CD14-positive monocyte (primary cell): ENCODE measurements around the gene KIF26B. TPM values are rescaled to one million over a fixed set of nuclear protein-coding genes. Genes with fewer than 3 reads are reported as not detected.

Source experiments
- DNase-seq, 3 donors: peaks; one replicate each; pipeline ENCODE4 v3.0.0-alpha.2; 2011 to 2022
- H2AFZ ChIP-seq: 2 replicates; pipeline ENCODE4 v1.6.0; 2012; ENCODE audit warnings: mild to moderate bottlenecking, low read depth, low read length, inconsistent platforms; ENCODE audit not compliant: insufficient read depth, poor library complexity, severe bottlenecking
- H3K27ac ChIP-seq, 2 donors: 1 replicate in 1 of 2; 2 replicates in 1 of 2; pipeline ENCODE4 v1.5.1; 2012 to 2013; ENCODE audit warnings: low read length in 2 of 2, control low read depth in 1 of 2, inconsistent platforms in 1 of 2, low read depth in 1 of 2, mild to moderate bottlenecking in 1 of 2
- H3K27me3 ChIP-seq, 2 donors: one replicate each; pipeline versions ENCODE4 v1.6.0 to v1.6.1; 2011 to 2013; ENCODE audit warnings: low read length in 2 of 2; ENCODE audit not compliant: control insufficient read depth in 2 of 2, insufficient read depth in 2 of 2
- H3K36me3 ChIP-seq, 2 donors: replicated peaks in 1 of 2; 1 replicate in 1 of 2; 2 replicates in 1 of 2; pipeline versions ENCODE4 v1.5.1 to v1.6.1; 2012 to 2013; ENCODE audit warnings: low read length in 2 of 2, control low read depth in 1 of 2, inconsistent platforms in 1 of 2, mild to moderate bottlenecking in 1 of 2; ENCODE audit not compliant: insufficient read depth in 2 of 2, control insufficient read depth in 1 of 2
- H3K4me1 ChIP-seq, 2 donors: 1 replicate in 1 of 2; 2 replicates in 1 of 2; pipeline versions ENCODE4 v1.5.1 to v1.6.1; 2012 to 2013; ENCODE audit warnings: low read length in 2 of 2, control low read depth in 1 of 2, inconsistent platforms in 1 of 2, mild to moderate bottlenecking in 1 of 2, moderate library complexity in 1 of 2; ENCODE audit not compliant: insufficient read depth in 2 of 2, control insufficient read depth in 1 of 2
- H3K4me2 ChIP-seq: replicated peaks from 2 replicates; pipeline ENCODE3; 2012; ENCODE audit warnings: low read length, moderate library complexity, mild to moderate bottlenecking; ENCODE audit not compliant: poor library complexity, severe bottlenecking; ENCODE audit errors: extremely low read depth
- H3K4me3 ChIP-seq, 3 experiments: fragments of 200-600 bp in 1 of 3; sonication (generic) in 1 of 3; replicated peaks in 1 of 3; 1 replicate in 2 of 3; 2 replicates in 1 of 3; pipeline ENCODE4 v1.5.1; 2011 to 2013; ENCODE audit warnings: low read length in 3 of 3, mild to moderate bottlenecking in 3 of 3, control low read depth in 2 of 3, low read depth in 2 of 3, inconsistent platforms in 1 of 3, moderate library complexity in 1 of 3
- H3K79me2 ChIP-seq: 2 replicates; pipeline ENCODE4 v1.6.0; 2012; ENCODE audit warnings: mild to moderate bottlenecking, control low read depth, inconsistent platforms, low read length, moderate library complexity; ENCODE audit not compliant: insufficient read depth
- H3K9ac ChIP-seq: 2 replicates; pipeline ENCODE4 v1.6.0; 2017; ENCODE audit warnings: low read length, mild to moderate bottlenecking; ENCODE audit not compliant: insufficient read depth, poor library complexity, severe bottlenecking
- H3K9me3 ChIP-seq, 2 donors: replicated peaks in 1 of 2; 1 replicate in 1 of 2; 2 replicates in 1 of 2; pipeline versions ENCODE4 v1.5.1 to v1.6.1; 2012 to 2013; ENCODE audit warnings: low read length in 2 of 2, control low read depth in 1 of 2; ENCODE audit not compliant: control insufficient read depth in 1 of 2, insufficient read depth in 1 of 2
- H4K20me1 ChIP-seq: 2 replicates; pipeline ENCODE4 v1.6.0; 2012; ENCODE audit warnings: mild to moderate bottlenecking, low read length, control low read depth, moderate library complexity; ENCODE audit not compliant: insufficient read depth
- H3K27ac Mint-ChIP-seq, 7 donors: one replicate each; pipeline ENCODE4 v1.8.0; 2020; ENCODE audit warnings: mild to moderate bottlenecking in 7 of 7, mixed read lengths in 7 of 7, moderate library complexity in 6 of 7, inconsistent platforms in 2 of 7
- H3K27me3 Mint-ChIP-seq, 3 donors: one replicate each; pipeline ENCODE4 v1.8.0; 2021 to 2022; ENCODE audit warnings: low read depth in 3 of 3, mild to moderate bottlenecking in 3 of 3, mixed read lengths in 3 of 3, moderate library complexity in 3 of 3, inconsistent platforms in 1 of 3
- H3K36me3 Mint-ChIP-seq, 2 donors: one replicate each; pipeline ENCODE4 v1.8.0; 2020; ENCODE audit warnings: mixed read lengths in 2 of 2, inconsistent platforms in 1 of 2, mild to moderate bottlenecking in 1 of 2
- H3K4me1 Mint-ChIP-seq: one replicate; pipeline ENCODE4 v1.8.0; 2020; ENCODE audit warnings: mild to moderate bottlenecking, mixed read lengths
- H3K4me3 Mint-ChIP-seq, 2 donors: one replicate each; pipeline ENCODE4 v1.8.0; 2020; ENCODE audit warnings: mild to moderate bottlenecking in 2 of 2, mixed read lengths in 2 of 2, moderate library complexity in 1 of 2
- H3K9me3 Mint-ChIP-seq, 7 donors: one replicate each; pipeline ENCODE4 v1.8.0; 2020 to 2022; ENCODE audit warnings: mixed read lengths in 7 of 7, mild to moderate bottlenecking in 6 of 7, moderate library complexity in 6 of 7, inconsistent platforms in 2 of 7
- WGBS: methylation state at CpG from one replicate; pipeline ENCODE4 v1.1.5; 2013; ENCODE audit warnings: missing lambda C conversion rate; ENCODE audit not compliant: insufficient coverage; 5-methylcytosine and 5-hydroxymethylcytosine counted together
- intact Hi-C, 2 donors: fragments of 100-400 bp; cut with micrococcal nuclease; formaldehyde crosslinking; loops; one replicate each; pipeline versions ENCODE4 v1.15.0 to v1.15.1; 2023
- polyA plus RNA-seq, 3 donors: library from polyadenylated mRNA; depleted of rRNA in 1 of 3; unstranded in 2 of 3; stranded (reverse) in 1 of 3; fragments of 300-500 nt in 2 of 3; fragments of >200 nt in 1 of 3; fragmentation: Illumina TruSeq in 2 of 3; gene quantifications; 1 replicate in 2 of 3; 2 replicates in 1 of 3; pipeline ENCODE4 v1.2.3, GENCODE V29; 2012 to 2021
- TF ChIP-seq, protein P1 (sequence below): fragments of 200-600 bp; IDR thresholded peaks from one replicate; pipeline ENCODE4 v1.8.0; 2022; ENCODE audit warnings: antibody characterized with exemption, mild to moderate bottlenecking

KIF26B gene
- polyA plus RNA-seq, 3 donors = 0.01 to 0.05 TPM; not detected in 1

GRCh38 chr1:245291351-245291750, 136.6 kb downstream of the KIF26B start:
- peak overlapping the region in 1 of 2 donors; percentile 50 for H3K4me3 Mint-ChIP-seq
- H3K27me3 Mint-ChIP-seq = peaks cover 42 to 88% (median 59%) of the 10 kb centered on the region in 3 donors
- H3K4me2 ChIP-seq = no peak overlapping the region
- no peaks in the 10 kb centered on the region for H4K20me1 ChIP-seq
- no peaks in the 10 kb centered on the region for H3K9me3 ChIP-seq
- peaks cover 35% of the 10 kb centered on the region for H3K4me1 Mint-ChIP-seq
- no peak for DNase-seq
- no peak overlapping the region for H3K27ac Mint-ChIP-seq
- peaks cover 27 to 54% of the 10 kb centered on the region in 2 donors for H3K27me3 ChIP-seq
- H3K9ac ChIP-seq = no peak overlapping the region
- intact Hi-C loops = loop anchor here in 1 of 2 donors (5.0 kb wide), 1 partner anchor 49 kb away; no protein-coding TSS in a partner anchor
- no peaks in the 10 kb centered on the region for H3K36me3 ChIP-seq
- no peaks in the 10 kb centered on the region for H3K79me2 ChIP-seq
- no peak overlapping the region for H3K27ac ChIP-seq
- H3K36me3 Mint-ChIP-seq = peaks cover 0 to 6% of the 10 kb centered on the region in 2 donors
- no peak overlapping the region for H2AFZ ChIP-seq
- H3K4me3 ChIP-seq = no peak overlapping the region
- peaks cover 11 to 20% of the 10 kb centered on the region in 2 donors for H3K4me1 ChIP-seq
- peaks cover 0 to 2% (median 1%) of the 10 kb centered on the region in 7 donors for H3K9me3 Mint-ChIP-seq
- TF ChIP-seq, protein P1, sequence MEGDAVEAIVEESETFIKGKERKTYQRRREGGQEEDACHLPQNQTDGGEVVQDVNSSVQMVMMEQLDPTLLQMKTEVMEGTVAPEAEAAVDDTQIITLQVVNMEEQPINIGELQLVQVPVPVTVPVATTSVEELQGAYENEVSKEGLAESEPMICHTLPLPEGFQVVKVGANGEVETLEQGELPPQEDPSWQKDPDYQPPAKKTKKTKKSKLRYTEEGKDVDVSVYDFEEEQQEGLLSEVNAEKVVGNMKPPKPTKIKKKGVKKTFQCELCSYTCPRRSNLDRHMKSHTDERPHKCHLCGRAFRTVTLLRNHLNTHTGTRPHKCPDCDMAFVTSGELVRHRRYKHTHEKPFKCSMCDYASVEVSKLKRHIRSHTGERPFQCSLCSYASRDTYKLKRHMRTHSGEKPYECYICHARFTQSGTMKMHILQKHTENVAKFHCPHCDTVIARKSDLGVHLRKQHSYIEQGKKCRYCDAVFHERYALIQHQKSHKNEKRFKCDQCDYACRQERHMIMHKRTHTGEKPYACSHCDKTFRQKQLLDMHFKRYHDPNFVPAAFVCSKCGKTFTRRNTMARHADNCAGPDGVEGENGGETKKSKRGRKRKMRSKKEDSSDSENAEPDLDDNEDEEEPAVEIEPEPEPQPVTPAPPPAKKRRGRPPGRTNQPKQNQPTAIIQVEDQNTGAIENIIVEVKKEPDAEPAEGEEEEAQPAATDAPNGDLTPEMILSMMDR = no peak
- WGBS = 95% methylated on average over 2 of the region's 4 CpGs

DNA sequence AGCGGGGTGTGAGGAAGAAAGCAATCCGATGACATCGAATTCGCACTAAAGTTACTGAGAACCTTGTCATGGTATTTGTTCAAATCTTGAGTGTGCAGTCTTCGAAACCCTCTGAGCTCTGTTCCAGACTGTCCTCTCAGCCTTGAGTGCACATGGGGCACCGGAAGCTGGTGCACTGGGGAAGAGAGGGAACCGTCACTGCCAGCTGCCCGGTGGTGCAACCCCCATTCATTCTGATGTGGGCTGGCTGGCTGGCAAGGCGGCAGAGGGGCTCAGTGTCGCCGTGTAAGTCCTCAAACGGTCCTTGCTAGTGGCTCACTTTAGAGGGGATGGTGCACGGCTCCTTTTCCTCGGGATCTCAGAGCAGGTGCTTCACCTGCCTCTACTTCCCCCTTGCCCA, 137.4 kb downstream of the KIF26B start:
- Histone ChIP-seq H3K36me3 (no peaks in the 10 kb centered on the region), H3K4me3 (no peak overlapping the region), H3K79me2 (no peaks in the 10 kb centered on the region), H4K20me1 (no peaks in the 10 kb centered on the region), H2AFZ (no peak overlapping the region), H3K4me2 (no peak overlapping the region), H3K27me3 (peaks cover 27 to 55% of the 10 kb centered on the region in 2 donors), H3K9ac (no peak overlapping the region), H3K9me3 (no peaks in the 10 kb centered on the region), H3K4me1 (peaks cover 11 to 20% of the 10 kb centered on the region in 2 donors), H3K27ac (no peak overlapping the region)
- 87% methylated on average over 8 of the region's 14 CpGs for WGBS
- TF ChIP-seq, protein P1 = no peak
- H3K27me3 Mint-ChIP-seq = peaks cover 45 to 89% (median 55%) of the 10 kb centered on the region in 3 donors
- peak overlapping the region in 1 of 2 donors; percentile 74 for H3K4me3 Mint-ChIP-seq
- peaks cover 0 to 3% (median 2%) of the 10 kb centered on the region in 7 donors for H3K9me3 Mint-ChIP-seq
- H3K4me1 Mint-ChIP-seq = peaks cover 35% of the 10 kb centered on the region
- no peak for DNase-seq
- H3K27ac Mint-ChIP-seq = no peak overlapping the region
- intact Hi-C loops = loop anchor here in 1 of 2 donors (5.0 kb wide), 1 partner anchor 50 kb away; no protein-coding TSS in a partner anchor
- H3K36me3 Mint-ChIP-seq = peaks cover 0 to 6% of the 10 kb centered on the region in 2 donors
